Measurements from ENCODE around the gene PAQR3. TPM values are rescaled to one million over a fixed set of nuclear protein-coding genes. Genes with fewer than 3 reads are reported as not detected.

The PAQR3 gene
- total and polyA plus RNA-seq, 2 of the 8 experiments (the other 6 are each of a cell fraction or from before 2014, with no cell fraction given), result 28.9 to 35.2 TPM

DNA sequence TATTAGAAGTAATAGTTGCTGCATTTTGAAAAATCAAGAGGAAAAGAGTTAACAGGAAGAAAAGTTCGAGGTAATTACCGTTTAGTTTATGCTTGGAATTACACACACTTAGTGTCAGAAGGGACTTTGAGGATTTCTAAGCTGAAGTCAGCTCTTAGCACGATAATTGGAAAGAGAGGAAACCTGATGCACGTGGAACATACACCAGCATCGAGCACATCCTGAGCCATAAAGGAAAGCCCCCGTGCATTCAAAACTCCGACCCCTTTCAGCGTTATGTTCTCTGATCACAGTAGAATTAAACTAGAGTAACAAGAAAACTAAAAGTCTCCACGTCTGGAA, 400 bp upstream of the PAQR3 start (continued):
- no peak for TF ChIP-seq BCL11A (IDR thresholded peaks at IDR 0.05; ENCODE audit: low read depth in 2 of 2, low read length in 2 of 2)

All from H1 (cell line).